COLO668 (cell line): ENCODE data around the gene IVL.
A peak's percentile ranks its signal among the peaks of the same experiment; 100 is the strongest.

Source experiments
- DNase-seq: peaks from one replicate; lab custom pipeline; 2025; ENCODE audit not compliant: unreplicated experiment; lab: John Stamatoyannopoulos, UW

IVL gene

GRCh38 chr1:152907686-152908601 lies at the start of gene IVL:
TSS of gene IVL (plus strand) at chr1:152908546. CDS start at chr1:152909798, 1,252 bp downstream.
- DNase-seq = no peak

- no peak for DNase-seq
Observed at GRCh38 chr1:152859696-152860095, 48.6 kb upstream of the IVL start, which contains the start of gene LCE7A. TSS of gene LCE7A (plus strand) at chr1:152859996. CDS start at chr1:152860698, 702 bp downstream.

GRCh38 chr1:152860129-152860528 lies 48.2 kb upstream of the IVL start:
- DNase-seq = no peak

- no peak for DNase-seq
Observed at GRCh38 chr1:152861374-152861773, 47.0 kb upstream of the IVL start.

GRCh38 chr1:152864443-152864842 lies 43.9 kb upstream of the IVL start:
- no peak for DNase-seq

- DNase-seq = no peak
Observed at GRCh38 chr1:152866321-152866720, 42.0 kb upstream of the IVL start.

- peak; percentile 68 for DNase-seq
Observed at GRCh38 chr1:152869808-152870419, 38.4 kb upstream of the IVL start.

GRCh38 chr1:152870831-152871730 lies 37.3 kb upstream of the IVL start:
- DNase-seq = no peak

- no peak for DNase-seq
Observed at GRCh38 chr1:152871731-152872126, 36.6 kb upstream of the IVL start.

- DNase-seq = no peak
Observed at GRCh38 chr1:152873495-152873894, 34.9 kb upstream of the IVL start.

- DNase-seq = no peak
Observed at GRCh38 chr1:152876827-152877226, 31.5 kb upstream of the IVL start.

GRCh38 chr1:152878042-152878441 lies 30.3 kb upstream of the IVL start, which contains the start of gene SMCP:
TSS of gene SMCP (plus strand) at chr1:152878322. CDS start at chr1:152884423, 6,101 bp downstream.
- DNase-seq = no peak

- DNase-seq = no peak
Observed at GRCh38 chr1:152879559-152880198, 28.7 kb upstream of the IVL start.

- no peak for DNase-seq
Observed at GRCh38 chr1:152880316-152880715, 28.0 kb upstream of the IVL start.

GRCh38 chr1:152880907-152881306 lies 27.4 kb upstream of the IVL start:
- no peak for DNase-seq

- DNase-seq = no peak
Observed at GRCh38 chr1:152884085-152884484, 24.3 kb upstream of the IVL start.

GRCh38 chr1:152884506-152884905 lies 23.8 kb upstream of the IVL start:
- DNase-seq = no peak

- no peak for DNase-seq
Observed at GRCh38 chr1:152884966-152885624, 23.3 kb upstream of the IVL start.

- DNase-seq = no peak
Observed at GRCh38 chr1:152886085-152886484, 22.3 kb upstream of the IVL start.

GRCh38 chr1:152886758-152887409 lies 21.5 kb upstream of the IVL start:
- no peak for DNase-seq
